Measurements from ENCODE around the gene SLC8A1. TPM values are rescaled to one million over a fixed set of nuclear protein-coding genes. Genes with fewer than 3 reads are reported as not detected.
A peak's percentile ranks its signal among the peaks of the same experiment; 100 is the strongest.

The SLC8A1 gene
- total and polyA plus RNA-seq, 2 donors (not counting 1 experiment from before 2014, with no cell fraction given): 17.4 to 109 TPM

GRCh38 chr2:40200366-40200915, 251.4 kb downstream of the SLC8A1 start:
- no peak for TF ChIP-seq CTCF (conservative IDR thresholded peaks at IDR 0.05 in 1 of 2, IDR thresholded peaks at IDR 0.05 in 1 of 2; ENCODE audit: low read depth in 1 of 2, low read length in 2 of 2)
- no peak for TF ChIP-seq EZH2 (IDR thresholded peaks at IDR 0.05; ENCODE audit: low read length, missing control alignments)

GRCh38 chr2:40199771-40200170, 252.1 kb downstream of the SLC8A1 start:
- Histone ChIP-seq H3K4me2 (ENCODE audit: extremely low read depth, insufficient read depth, low read length) (no peak overlapping the region), H3K9me3 (ENCODE audit: control insufficient read depth, insufficient read depth, low read depth, low read length) (no peaks in the 10 kb centered on the region), H4K20me1 (ENCODE audit: control insufficient read depth, extremely low read depth, insufficient read depth, low read length) (no peaks in the 10 kb centered on the region), H3K9ac (ENCODE audit: insufficient read depth, low read length) (no peak overlapping the region), H3K27me3 (ENCODE audit: control insufficient read depth, insufficient read depth, low read length) (no peaks in the 10 kb centered on the region), H2AFZ (ENCODE audit: low read length) (no peak overlapping the region), H3K4me3 (replicated peaks in 1 of 4; ENCODE audit: control extremely low read depth in 1 of 4, insufficient read depth in 1 of 4, low read depth in 3 of 4, low read length in 4 of 4) (no peak overlapping the region), H3K4me1 (ENCODE audit: control insufficient read depth, extremely low read depth, insufficient read depth, low read length) (peaks cover 5% of the 10 kb centered on the region), H3K79me2 (ENCODE audit: control insufficient read depth, insufficient read depth, low read length) (no peaks in the 10 kb centered on the region), H3K27ac (ENCODE audit: insufficient read depth, low read length) (no peak overlapping the region), H3K36me3 (ENCODE audit: control insufficient read depth, insufficient read depth, low read length) (no peaks in the 10 kb centered on the region)
- peak; percentile 29 to 61 for DNase-seq (ENCODE audit: low read depth in 2 of 2)
- no peak for TF ChIP-seq EZH2 (IDR thresholded peaks at IDR 0.05; ENCODE audit: low read length, missing control alignments)
- no peak for TF ChIP-seq CTCF (conservative IDR thresholded peaks at IDR 0.05 in 1 of 2, IDR thresholded peaks at IDR 0.05 in 1 of 2; ENCODE audit: low read depth in 1 of 2, low read length in 2 of 2)

More at GRCh38 chr2:40200366-40200915, 251.4 kb downstream of the SLC8A1 start:
- Histone ChIP-seq H3K4me2 (ENCODE audit: extremely low read depth, insufficient read depth, low read length) (no peak overlapping the region), H4K20me1 (ENCODE audit: control insufficient read depth, extremely low read depth, insufficient read depth, low read length) (no peaks in the 10 kb centered on the region), H3K9me3 (ENCODE audit: control insufficient read depth, insufficient read depth, low read depth, low read length) (no peaks in the 10 kb centered on the region), H3K4me3 (replicated peaks in 1 of 4; ENCODE audit: control extremely low read depth in 1 of 4, insufficient read depth in 1 of 4, low read depth in 3 of 4, low read length in 4 of 4) (no peak overlapping the region), H3K27me3 (ENCODE audit: control insufficient read depth, insufficient read depth, low read length) (no peaks in the 10 kb centered on the region), H2AFZ (ENCODE audit: low read length) (no peak overlapping the region), H3K9ac (ENCODE audit: insufficient read depth, low read length) (no peak overlapping the region), H3K27ac (ENCODE audit: insufficient read depth, low read length) (no peak overlapping the region), H3K79me2 (ENCODE audit: control insufficient read depth, insufficient read depth, low read length) (no peaks in the 10 kb centered on the region), H3K36me3 (ENCODE audit: control insufficient read depth, insufficient read depth, low read length) (no peaks in the 10 kb centered on the region), H3K4me1 (ENCODE audit: control insufficient read depth, extremely low read depth, insufficient read depth, low read length) (peaks cover 5% of the 10 kb centered on the region)
- DNase-seq (ENCODE audit: low read depth in 2 of 2): peak in 1 of 2 donors; percentile 56

GRCh38 chr2:40197121-40197520, 254.8 kb downstream of the SLC8A1 start:
- Histone ChIP-seq H3K4me3 (replicated peaks in 1 of 4; ENCODE audit: control extremely low read depth in 1 of 4, insufficient read depth in 1 of 4, low read depth in 3 of 4, low read length in 4 of 4) (no peak overlapping the region), H3K27ac (ENCODE audit: insufficient read depth, low read length) (no peak overlapping the region), H3K4me2 (ENCODE audit: extremely low read depth, insufficient read depth, low read length) (no peak overlapping the region), H4K20me1 (ENCODE audit: control insufficient read depth, extremely low read depth, insufficient read depth, low read length) (no peaks in the 10 kb centered on the region), H3K9me3 (ENCODE audit: control insufficient read depth, insufficient read depth, low read depth, low read length) (no peaks in the 10 kb centered on the region), H3K36me3 (ENCODE audit: control insufficient read depth, insufficient read depth, low read length) (no peaks in the 10 kb centered on the region), H3K79me2 (ENCODE audit: control insufficient read depth, insufficient read depth, low read length) (no peaks in the 10 kb centered on the region), H3K4me1 (ENCODE audit: control insufficient read depth, extremely low read depth, insufficient read depth, low read length) (peaks cover 2% of the 10 kb centered on the region), H3K27me3 (ENCODE audit: control insufficient read depth, insufficient read depth, low read length) (no peaks in the 10 kb centered on the region), H3K9ac (ENCODE audit: insufficient read depth, low read length) (no peak overlapping the region), H2AFZ (ENCODE audit: low read length) (no peak overlapping the region)
- TF ChIP-seq CTCF (conservative IDR thresholded peaks at IDR 0.05 in 1 of 2, IDR thresholded peaks at IDR 0.05 in 1 of 2; ENCODE audit: low read depth in 1 of 2, low read length in 2 of 2): no peak
- no peak for TF ChIP-seq EZH2 (IDR thresholded peaks at IDR 0.05; ENCODE audit: low read length, missing control alignments)
- DNase-seq (ENCODE audit: low read depth in 2 of 2): no peak
